WTC11 (cell line): ENCODE results near the gene TNNT3.

Experiments used
- FOXK1 ChIP-seq: sonication (generic); formaldehyde crosslinking; IDR thresholded peaks from 2 replicates; pipeline ENCODE4 v1.8.0; 2022; ENCODE audit warnings: mild to moderate bottlenecking, moderate library complexity, missing genetic modification reagents
- TF ChIP-seq, protein P1 (sequence below): sonication (generic); formaldehyde crosslinking; IDR thresholded peaks from 2 replicates; pipeline ENCODE4 v1.8.0; 2022; ENCODE audit warnings: mild to moderate bottlenecking, missing genetic modification reagents

- TF ChIP-seq, protein P1, sequence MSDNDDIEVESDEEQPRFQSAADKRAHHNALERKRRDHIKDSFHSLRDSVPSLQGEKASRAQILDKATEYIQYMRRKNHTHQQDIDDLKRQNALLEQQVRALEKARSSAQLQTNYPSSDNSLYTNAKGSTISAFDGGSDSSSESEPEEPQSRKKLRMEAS (CRISPR knock-in tag): no peak
- no peak for TF ChIP-seq FOXK1 (CRISPR knock-in tag)
Measured at GRCh38 chr11:1883346-1884302, 35.9 kb upstream of the TNNT3 start.
